Adrenal gland (tissue), 12 donors: ENCODE measurements around the gene IL3RA. TPM values are rescaled to one million over a fixed set of nuclear protein-coding genes. Genes with fewer than 3 reads are reported as not detected.
"Not testable (repeated sequence)": the region's sequence is repeated elsewhere in the genome, so short reads cannot be mapped to it uniquely, and the experiment has no call there.

Source experiments
- DNase-seq, 7 donors: peaks; one replicate each; pipeline ENCODE4 v3.0.0-alpha.2; 2019 to 2020
- H3K27ac ChIP-seq, 5 donors: fragments of 200-600 bp; sonication (generic) in 4 of 5; 1 replicate in 3 of 5; 2 replicates in 2 of 5; pipeline versions ENCODE4 v1.5.1 to v1.8.0; 2016 to 2020; ENCODE audit warnings: mild to moderate bottlenecking in 1 of 5
- H3K27me3 ChIP-seq: fragments of 200-600 bp; 2 replicates; pipeline ENCODE4 v1.8.0; 2021
- H3K36me3 ChIP-seq, 2 donors: fragments of 200-600 bp; replicated peaks in 1 of 2; 1 replicate in 1 of 2; 2 replicates in 1 of 2; pipeline versions ENCODE4 v1.5.1 to v1.8.0; 2018 to 2022
- H3K4me1 ChIP-seq, 2 donors: fragments of 200-600 bp; replicated peaks in 1 of 2; 1 replicate in 1 of 2; 2 replicates in 1 of 2; pipeline versions ENCODE4 v1.5.1 to v1.8.0; 2018 to 2021
- H3K4me3 ChIP-seq, 4 donors: fragments of 200-600 bp; sonication (generic) in 3 of 4; one replicate each; pipeline ENCODE4 v1.5.1; 2016 to 2018
- H3K9me3 ChIP-seq, 3 donors: fragments of 200-600 bp; sonication (generic) in 1 of 3; replicated peaks in 1 of 3; 1 replicate in 2 of 3; 2 replicates in 1 of 3; pipeline versions ENCODE4 v1.5.1 to v1.8.0; 2016 to 2021
- POLR2A ChIP-seq, 2 donors: fragments of 450-650 bp; IDR thresholded peaks; one replicate each; pipeline ENCODE4 v1.6.1; 2017; ENCODE audit warnings: antibody characterized with exemption in 2 of 2, mild to moderate bottlenecking in 2 of 2, moderate library complexity in 1 of 2
- WGBS, 4 donors: extraction: QIAGEN DNeasy Blood & Tissue Kit in 2 of 4; methylation state at CpG; one replicate each; pipeline versions ENCODE4 v1.1.5 to v1.1.7; 2013 to 2017; 5-methylcytosine and 5-hydroxymethylcytosine counted together
- intact Hi-C, 2 donors: fragments of 100-400 bp; cut with DNase I; formaldehyde crosslinking; loops; one replicate each; pipeline versions ENCODE4 v1.14.1 to v1.15.0; 2022 to 2023
- microRNA counts, 2 donors: library from miRNA; unstranded; fragments of <30 nt; microRNA quantifications; one replicate each; lab custom pipeline; 2016
- microRNA-seq, 3 donors: library from miRNA; unstranded; fragments of <30 nt; microRNA quantifications; one replicate each; pipeline ENCODE4, GENCODE V29; 2017 to 2020
- polyA plus RNA-seq, 3 donors: library from polyadenylated mRNA; stranded (reverse); fragments of 200-250 nt in 2 of 3; fragments of 350-450 nt in 1 of 3; fragmentation: Illumina TruSeq in 1 of 3; extraction: RNeasy Lipid Tissue Mini Kit (QIAGEN cat#74804) in 1 of 3; gene quantifications; one replicate each; pipeline ENCODE4 v1.2.3, GENCODE V29; 2013 to 2014
- small RNA-seq, 2 donors: library from RNA; depleted of rRNA; stranded (forward); fragments of <200 nt; gene quantifications; one replicate each; pipeline ENCODE3, GENCODE V24; 2016
- total RNA-seq, 9 donors: library from RNA; depleted of rRNA in 4 of 9; stranded (reverse); fragments of >200 nt in 4 of 9; fragments of 120-200 nt in 1 of 9; fragmentation: NEBNext Ultra II Directional in 1 of 9; extraction: Animal tissue kit (Norgen Biotek cat#: 25700) in 1 of 9; gene quantifications; one replicate each; pipeline versions ENCODE4 v1.1.0 to v1.2.4, GENCODE V29; 2013 to 2023
- TF ChIP-seq, protein P1 (sequence below), 6 experiments: fragments of 450-650 bp in 4 of 6; fragments of 200-600 bp in 2 of 6; sonication (generic) in 1 of 6; IDR thresholded peaks; 1 replicate in 5 of 6; 2 replicates in 1 of 6; pipeline versions ENCODE4 v1.5.1 to v1.8.0; 2016 to 2021; ENCODE audit warnings: antibody characterized with exemption in 6 of 6, mild to moderate bottlenecking in 2 of 6, moderate library complexity in 1 of 6
- donor health status: healthy with polysubstance abuse.
- donor health status: Bipolar disorder and iron deficiency.
- donor health status: DM: yes; HTN: yes; CAD: no.
- donor health status: DM: no; HTN: no; CAD: no.
- donor health status: DM: no; HTN: no; CAD: no.
- donor health status: DM: yes; HTN: yes; CAD: no.

Gene IL3RA
- total and polyA plus RNA-seq, 12 donors: 1.4 to 7.4 (median 3.1) TPM

DNA sequence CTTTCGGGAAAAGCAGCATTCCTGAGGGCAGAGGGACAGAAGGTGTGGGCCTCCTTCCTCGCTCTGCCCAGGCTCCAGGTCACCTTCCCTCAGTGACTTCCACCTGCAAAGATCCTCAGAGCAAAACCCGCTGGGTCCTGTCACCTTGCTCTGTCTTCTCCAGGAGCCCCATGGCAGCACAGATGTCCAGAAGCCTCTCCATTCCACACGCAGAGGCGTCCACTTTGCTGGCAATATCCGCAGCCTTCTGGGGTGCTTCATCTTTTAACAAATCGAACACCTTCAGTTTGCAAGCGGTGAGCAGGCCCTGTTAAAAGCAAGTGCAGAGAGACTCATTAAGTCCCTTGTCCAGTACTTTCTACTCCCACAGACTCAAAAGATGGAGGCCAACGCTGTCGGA is 88.8 kb downstream of the IL3RA start:
- no peak for DNase-seq
- intact Hi-C loops: no loop called here
- Histone ChIP-seq H3K36me3 (peaks cover 0 to 14% of the 10 kb centered on the region in 2 donors), H3K9me3 (no peaks in the 10 kb centered on the region), H3K4me1 (no peaks in the 10 kb centered on the region), H3K27ac (no peak overlapping the region), H3K4me3 (no peak overlapping the region), H3K27me3 (no peaks in the 10 kb centered on the region)
- no peak for TF ChIP-seq POLR2A (IDR thresholded peaks at IDR 0.05)
- TF ChIP-seq, protein P1, sequence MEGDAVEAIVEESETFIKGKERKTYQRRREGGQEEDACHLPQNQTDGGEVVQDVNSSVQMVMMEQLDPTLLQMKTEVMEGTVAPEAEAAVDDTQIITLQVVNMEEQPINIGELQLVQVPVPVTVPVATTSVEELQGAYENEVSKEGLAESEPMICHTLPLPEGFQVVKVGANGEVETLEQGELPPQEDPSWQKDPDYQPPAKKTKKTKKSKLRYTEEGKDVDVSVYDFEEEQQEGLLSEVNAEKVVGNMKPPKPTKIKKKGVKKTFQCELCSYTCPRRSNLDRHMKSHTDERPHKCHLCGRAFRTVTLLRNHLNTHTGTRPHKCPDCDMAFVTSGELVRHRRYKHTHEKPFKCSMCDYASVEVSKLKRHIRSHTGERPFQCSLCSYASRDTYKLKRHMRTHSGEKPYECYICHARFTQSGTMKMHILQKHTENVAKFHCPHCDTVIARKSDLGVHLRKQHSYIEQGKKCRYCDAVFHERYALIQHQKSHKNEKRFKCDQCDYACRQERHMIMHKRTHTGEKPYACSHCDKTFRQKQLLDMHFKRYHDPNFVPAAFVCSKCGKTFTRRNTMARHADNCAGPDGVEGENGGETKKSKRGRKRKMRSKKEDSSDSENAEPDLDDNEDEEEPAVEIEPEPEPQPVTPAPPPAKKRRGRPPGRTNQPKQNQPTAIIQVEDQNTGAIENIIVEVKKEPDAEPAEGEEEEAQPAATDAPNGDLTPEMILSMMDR (IDR thresholded peaks at IDR 0.05): no peak
- WGBS, 4 donors: 76 to 93% (median 82%) methylated on average over 10 of the region's 10 CpGs

DNA sequence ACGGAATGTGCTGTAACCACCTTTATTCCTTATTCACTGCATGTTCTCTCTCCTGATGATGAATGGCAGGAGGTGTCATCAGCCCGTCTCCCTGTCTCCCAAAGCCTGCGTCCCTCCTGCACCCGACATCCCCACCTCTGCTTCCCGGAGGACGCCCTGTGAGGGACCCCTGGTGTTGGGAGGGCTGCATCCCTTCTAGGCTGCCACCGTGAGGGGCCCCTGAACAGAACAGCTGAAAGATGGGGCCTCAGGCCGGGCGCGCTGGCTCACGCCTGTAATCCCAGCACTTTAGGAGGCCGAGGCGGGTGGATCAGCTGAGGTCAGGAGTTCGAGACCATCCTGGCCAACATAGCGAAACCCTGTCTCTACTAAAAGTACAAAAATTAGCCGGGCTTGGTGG is 89.7 kb downstream of the IL3RA start:
- H3K4me3 ChIP-seq, H3K9me3 ChIP-seq, H3K27me3 ChIP-seq, intact Hi-C loops, H3K27ac ChIP-seq, H3K4me1 ChIP-seq: not testable (repeated sequence)
- DNase-seq: peak in 1 of 7 donors; percentile 10
- peaks cover 0 to 14% of the 10 kb centered on the region in 2 donors for H3K36me3 ChIP-seq
- 88 to 95% (median 91%) methylated on average over 11 to 16 of the region's 16 CpGs for WGBS, 4 donors

DNA sequence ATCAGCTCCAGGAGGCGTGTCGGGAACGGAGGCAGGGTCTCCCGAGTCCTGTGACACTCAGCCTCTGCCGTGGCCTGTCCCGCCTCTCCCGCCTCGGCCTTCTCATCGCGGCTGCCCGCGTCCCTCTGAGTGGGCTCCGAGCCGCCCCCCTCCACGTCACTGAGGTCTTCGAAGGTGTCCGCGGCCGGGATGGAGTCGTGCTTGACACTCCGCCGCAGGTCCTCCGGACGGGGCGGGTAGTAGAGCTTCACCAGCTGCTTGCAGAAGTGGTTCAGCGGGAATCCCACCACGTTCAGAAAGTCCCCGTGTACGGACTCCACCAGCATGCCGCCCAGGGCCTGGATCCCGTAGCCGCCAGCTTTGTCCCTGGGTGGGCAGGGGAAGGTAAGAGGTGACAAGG is 91.2 kb downstream of the IL3RA start:
- DNase-seq: peak in 1 of 7 donors; percentile 9

DNA sequence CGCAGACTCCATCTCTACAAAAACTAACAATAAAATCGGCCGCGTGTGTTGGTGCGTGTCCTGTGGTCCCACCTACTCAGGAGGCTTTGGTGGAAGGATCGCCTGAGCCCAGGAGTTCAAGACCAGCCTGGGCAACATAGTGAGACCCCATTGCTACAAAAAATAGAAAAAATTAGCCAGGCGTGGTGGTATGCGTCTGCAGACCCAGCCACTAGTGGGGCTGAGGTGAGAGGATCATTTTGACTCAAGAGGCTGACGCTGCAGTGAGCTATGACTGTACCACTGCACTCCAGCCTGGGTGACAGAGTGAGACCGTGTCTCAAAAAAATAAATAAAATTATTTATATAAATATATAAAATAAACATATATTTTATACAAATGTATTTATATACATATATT is 93.9 kb downstream of the IL3RA start:
- Histone ChIP-seq H3K27ac (no peak overlapping the region), H3K27me3 (no peaks in the 10 kb centered on the region), H3K4me1 (no peaks in the 10 kb centered on the region), H3K4me3 (no peak overlapping the region), H3K36me3 (peaks cover 0 to 10% of the 10 kb centered on the region in 2 donors), H3K9me3 (no peaks in the 10 kb centered on the region)
- peak in 1 of 7 donors; percentile 4 for DNase-seq
- WGBS, 4 donors: 95 to 99% (median 97%) methylated on average over 10 of the region's 10 CpGs
- intact Hi-C loops: no loop called here
- TF ChIP-seq, protein P1 (IDR thresholded peaks at IDR 0.05): no peak
- no peak for TF ChIP-seq POLR2A (IDR thresholded peaks at IDR 0.05)

More for the DNA sequence above, 91.2 kb downstream of the IL3RA start:
- TF ChIP-seq POLR2A (IDR thresholded peaks at IDR 0.05): no peak
- TF ChIP-seq, protein P1 (IDR thresholded peaks at IDR 0.05): no peak
- Histone ChIP-seq H3K9me3 (no peaks in the 10 kb centered on the region), H3K36me3 (peaks cover 0 to 14% of the 10 kb centered on the region in 2 donors), H3K27ac (no peak overlapping the region), H3K4me3 (no peak overlapping the region), H3K27me3 (no peaks in the 10 kb centered on the region), H3K4me1 (no peaks in the 10 kb centered on the region)
- intact Hi-C loops: no loop called here
- WGBS, 4 donors: 94 to 96% (median 96%) methylated on average over 23 to 32 of the region's 32 CpGs

MicroRNA genes within 50 kb of the gene (microRNA counts, 767-probe panel; counts per million panel counts)
- microRNA hsa-miR-3690 (lab: Ali Mortazavi, UCI): 0 counts per million in 2 donors

Small RNA genes within 50 kb of the gene (microRNA-seq; reads per million reads assigned to microRNA genes)
- gene MIR3690: 0 reads per million in 3 donors

Small RNA genes within 50 kb of the gene (small RNA-seq; reads per million reads assigned to genes)
- gene MIR3690: 0 reads per million in 2 donors
- gene RNA5SP498: 0 to 0.08 reads per million in 2 donors

Other genes with a start within 250 kb of the IL3RA start
- not detected for gene CRLF2, start 124.1 kb upstream of the IL3RA start, total RNA-seq
- gene CRLF2, start 124.1 kb upstream of the IL3RA start, polyA plus RNA-seq: not detected
- 10 to 100 TPM in 4 of 9 donors, 1 to 10 TPM in 5; 2.0 to 14.0 (median 9.6) TPM for gene CSF2RA, start 68.0 kb upstream of the IL3RA start, total RNA-seq
- 10 to 100 TPM in 1 of 3 donors, 1 to 10 TPM in 2; 3.1 to 11.3 (median 5.2) TPM for gene CSF2RA, start 68.0 kb upstream of the IL3RA start, polyA plus RNA-seq
- 100 to 1,000 TPM; 183 to 509 (median 387) TPM for gene SLC25A6, start 55.3 kb downstream of the IL3RA start, total RNA-seq
- 100 to 1,000 TPM; 191 to 462 (median 276) TPM for gene SLC25A6, start 55.3 kb downstream of the IL3RA start, polyA plus RNA-seq
- gene ASMTL, start 116.1 kb downstream of the IL3RA start, total RNA-seq: 10 to 100 TPM in 8 of 9 donors, 1 to 10 TPM in 1; 7.9 to 35.5 (median 31.0) TPM
- gene ASMTL, start 116.1 kb downstream of the IL3RA start, polyA plus RNA-seq: 10 to 100 TPM; 15.9 to 31.3 (median 29.1) TPM
- gene P2RY8, start 200.4 kb downstream of the IL3RA start, total RNA-seq: 10 to 100 TPM in 3 of 9 donors, 1 to 10 TPM in 6; 2.0 to 12.0 (median 7.0) TPM
- 10 to 100 TPM in 1 of 3 donors, 1 to 10 TPM in 2; 1.9 to 13.4 (median 4.0) TPM for gene P2RY8, start 200.4 kb downstream of the IL3RA start, polyA plus RNA-seq